ENCODE results near the gene NNMT. TPM values are rescaled to one million over a fixed set of nuclear protein-coding genes. Genes with fewer than 3 reads are reported as not detected.

The NNMT gene
- total RNA-seq, 1 experiment from 2014 or later: not detected

- Histone ChIP-seq H3T11ph (ENCODE audit: low read length) (no peak overlapping the region), H2BK20ac (ENCODE audit: low read depth, low read length, poor library complexity, severe bottlenecking) (no peak overlapping the region), H3K79me1 (ENCODE audit: insufficient read depth, low read depth, low read length, poor library complexity, severe bottlenecking) (no peaks in the 10 kb centered on the region), H3K27me3 (ENCODE audit: insufficient read depth, low read length) (no peaks in the 10 kb centered on the region), H3K79me2 (ENCODE audit: insufficient read depth, low read length) (no peaks in the 10 kb centered on the region), H3K4me2 (ENCODE audit: insufficient read depth, insufficient read length, low read length) (no peak overlapping the region), H4K20me1 (ENCODE audit: control insufficient read depth, insufficient read depth, insufficient read length) (no peaks in the 10 kb centered on the region), H3K56ac (ENCODE audit: insufficient read length, low read depth, low read length) (no peak overlapping the region), H3K23ac (ENCODE audit: insufficient read length, low read depth, low read length) (no peak overlapping the region), H4K91ac (ENCODE audit: insufficient read length, low read depth, low read length) (no peak overlapping the region), H3K18ac (ENCODE audit: insufficient read length, low read depth, low read length) (no peak overlapping the region), H2AK5ac (ENCODE audit: insufficient read length, low read length) (no peak overlapping the region), H3K4ac (ENCODE audit: low read depth, low read length) (no peak overlapping the region), H3K23me2 (ENCODE audit: insufficient read length, low read depth, low read length, poor library complexity, severe bottlenecking) (no peaks in the 10 kb centered on the region), H4K8ac (replicated peaks; ENCODE audit: insufficient read length, low read depth, low read length) (no peak overlapping the region), H3K9me3 (ENCODE audit: control insufficient read depth, low read depth, low read length) (no peaks in the 10 kb centered on the region), H2BK5ac (ENCODE audit: insufficient read length, low read length) (no peak overlapping the region), H2AFZ (ENCODE audit: low read length) (no peak overlapping the region), H3K27ac (ENCODE audit: insufficient read length, low read depth, low read length) (no peak overlapping the region), H4K5ac (ENCODE audit: insufficient read length, low read depth, low read length) (no peak overlapping the region), H2BK120ac (ENCODE audit: low read depth, low read length, poor library complexity, severe bottlenecking) (no peak overlapping the region), H3K4me1 (ENCODE audit: insufficient read depth, low read length) (no peaks in the 10 kb centered on the region), H3K9ac (ENCODE audit: extremely low read depth, insufficient read length, low read length) (no peak overlapping the region), H3K14ac (ENCODE audit: insufficient read depth, low read length) (no peak overlapping the region), H2BK12ac (ENCODE audit: insufficient read length, low read depth, low read length) (no peak overlapping the region), H2BK15ac (ENCODE audit: low read depth, low read length) (no peak overlapping the region)
- Mint-ChIP-seq H3K4me1 (peaks cover 5 to 8% of the 10 kb centered on the region in 2 experiments; a peak in 3 of 4 replicates), H3K9me3 (no peaks in the 10 kb centered on the region; a peak in 1 of 5 replicates), H3K4me3 (no peak overlapping the region), H3K36me3 (ENCODE audit: insufficient read depth in 1 of 3, low read depth in 3 of 3) (no peaks in the 10 kb centered on the region), H3K27me3 (ENCODE audit: low read depth) (peaks cover 12% of the 10 kb centered on the region), H3K27ac (no peak overlapping the region; a peak in 1 of 7 replicates)
- TF ChIP-seq CTCF (conservative IDR thresholded peaks at IDR 0.05): no peak
- no peak for DNase-seq
- no CpG with 5 or more reads among the region's 6 CpGs for WGBS (ENCODE audit: extremely low coverage, insufficient read length, low lambda C conversion rate)
These were observed 12.5 kb downstream of the NNMT start for GRCh38 chr11:114308689-114309089.
